GM21528 (cell line): ENCODE results near the gene GTF2H4.
"Not testable (repeated sequence)": the region's sequence is repeated elsewhere in the genome, so short reads cannot be mapped to it uniquely, and the experiment has no call there.

Experiments
- ATAC-seq: cut with Tn5 transposase; IDR thresholded peaks from one replicate; pipeline ENCODE4 v1.9.1; 2021; ENCODE audit warnings: mild to moderate bottlenecking, moderate library complexity; ENCODE audit not compliant: unreplicated experiment, low FRiP score

Gene GTF2H4

DNA sequence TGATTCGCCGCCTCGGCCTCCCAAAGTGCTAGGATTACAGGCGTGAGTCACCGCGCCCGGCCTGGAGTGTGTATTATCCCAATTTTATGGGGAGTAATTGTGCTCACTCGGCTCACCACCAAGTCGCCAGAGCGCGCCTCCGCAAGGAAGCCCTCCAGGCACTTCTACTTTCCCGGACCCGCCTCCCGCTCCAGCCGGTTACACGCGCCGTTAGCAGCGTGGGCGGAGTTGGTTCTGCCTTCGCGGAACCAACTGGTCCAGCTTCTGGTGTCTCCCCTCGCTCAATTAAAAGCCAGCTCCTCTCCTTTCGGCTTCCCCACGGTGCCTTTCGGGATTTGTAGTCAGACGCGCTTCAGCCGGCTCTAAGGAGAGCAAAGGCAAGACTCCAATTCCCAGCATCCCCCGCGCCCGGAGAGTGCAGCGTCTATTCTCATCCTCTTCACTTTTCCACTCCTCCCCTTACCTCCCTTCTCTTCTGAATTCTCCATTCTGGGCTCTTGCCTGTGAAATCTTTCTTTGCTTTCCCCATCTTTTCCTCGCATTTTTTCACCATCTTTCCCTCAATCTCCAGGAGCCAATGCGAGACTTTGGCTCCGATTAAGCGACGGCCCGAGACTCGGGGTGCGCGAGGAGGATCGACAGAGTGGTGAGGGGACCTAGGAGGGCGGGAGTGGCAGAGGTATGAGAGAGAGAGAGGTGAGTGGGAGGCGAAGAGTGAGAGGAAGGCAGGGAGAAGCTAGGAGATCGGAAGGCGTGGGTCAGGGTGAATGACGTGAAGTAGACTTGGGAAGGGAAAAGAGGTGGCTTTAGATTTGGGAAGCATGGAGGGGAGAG is at the start of gene GTF2H4:
Gene GTF2H4, plus strand, starts transcription at position 450 of the 834 bp plus-strand sequence.
- ATAC-seq, result peak; percentile 81

DNA sequence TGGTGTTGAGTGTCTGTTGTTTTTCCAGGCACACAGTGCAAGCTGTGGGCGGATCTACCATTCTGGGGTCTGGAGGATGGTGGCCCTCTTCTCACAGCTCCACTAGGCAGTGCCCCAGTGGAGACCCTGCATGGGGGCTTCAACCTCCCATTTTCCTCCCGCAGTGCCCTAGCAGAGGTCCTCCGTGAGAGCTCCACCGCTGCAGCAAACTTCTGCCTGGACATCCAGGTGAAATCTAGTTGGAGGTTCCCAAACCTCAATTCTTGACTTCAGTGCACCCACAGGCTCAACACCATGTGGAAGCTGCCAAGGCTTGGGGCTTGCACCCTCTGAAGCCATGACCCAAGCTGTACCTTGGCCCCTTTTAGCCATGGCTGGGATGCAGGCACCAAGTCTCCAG is 48.3 kb upstream of the GTF2H4 start:
- not testable (repeated sequence) for ATAC-seq

DNA sequence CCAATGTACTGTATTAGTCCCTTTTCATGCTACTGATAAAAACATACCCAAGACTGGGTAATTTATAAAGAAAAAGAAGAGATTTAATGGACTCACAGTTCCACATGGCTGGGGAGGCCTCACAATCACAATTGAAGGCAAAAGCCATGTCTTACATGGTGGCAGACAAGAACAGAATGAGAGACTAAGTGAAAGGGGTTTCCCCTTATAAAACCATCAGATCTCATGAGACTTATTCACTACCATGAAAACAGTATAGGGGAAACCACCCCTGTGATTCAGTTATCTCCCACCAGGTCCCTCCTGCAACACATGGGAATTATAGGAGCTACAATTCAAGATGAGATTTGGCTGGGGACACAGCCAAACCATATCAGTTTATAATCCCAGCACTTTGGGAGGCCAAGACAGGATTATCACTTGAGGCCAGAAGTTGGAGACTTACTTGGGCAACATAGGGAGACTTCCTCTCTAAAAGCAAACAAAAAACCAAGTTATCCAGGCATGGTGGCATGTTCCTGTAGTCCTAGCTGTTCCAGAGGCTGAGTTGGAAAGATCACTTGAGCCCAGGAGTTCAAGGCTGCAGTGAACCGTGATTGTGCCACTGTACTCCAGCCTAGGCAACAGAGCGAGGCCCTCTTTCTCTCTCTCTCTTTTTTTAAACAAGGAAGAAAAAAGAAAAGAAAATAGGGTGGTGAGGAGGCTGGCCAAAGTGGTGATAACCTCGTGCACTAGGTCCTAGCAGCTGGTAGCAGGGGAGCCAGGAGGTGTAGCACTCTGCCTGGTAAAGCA is 46.6 kb upstream of the GTF2H4 start:
- no peak for ATAC-seq

DNA sequence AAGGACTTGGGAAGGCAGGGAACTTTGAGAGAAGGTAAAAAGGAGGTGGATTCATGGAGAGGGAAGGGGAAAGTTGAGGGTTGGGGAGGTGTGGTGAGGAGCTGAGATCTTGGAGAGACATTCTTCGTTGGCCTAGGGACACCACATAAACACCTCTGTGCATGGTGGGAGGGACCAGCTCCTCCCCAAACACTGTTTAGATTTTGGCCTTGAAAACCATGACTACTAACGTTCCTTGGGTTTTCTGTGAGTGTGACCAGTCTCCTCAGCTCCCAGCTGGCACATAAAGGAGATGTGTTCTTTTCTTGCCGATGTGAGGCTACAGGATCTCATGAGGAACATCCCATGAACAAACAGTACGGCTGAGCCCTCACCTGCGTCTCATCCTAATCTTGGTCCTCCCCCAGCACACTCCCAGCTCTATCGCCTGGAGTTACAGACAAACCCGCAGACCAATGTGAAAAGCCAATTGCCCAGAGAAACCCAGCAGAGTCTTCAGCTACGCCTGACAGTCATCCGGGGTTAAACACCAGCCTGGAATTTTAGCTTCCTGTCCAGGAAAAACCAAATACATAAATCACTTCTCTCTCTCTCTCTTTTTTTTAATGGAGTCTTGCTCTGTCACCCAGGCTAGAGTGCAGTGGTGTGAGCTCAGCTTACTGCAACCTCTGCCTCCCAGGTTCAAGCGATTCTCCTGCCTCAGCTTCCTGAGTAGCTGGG is 45.7 kb upstream of the GTF2H4 start:
- no peak for ATAC-seq

DNA sequence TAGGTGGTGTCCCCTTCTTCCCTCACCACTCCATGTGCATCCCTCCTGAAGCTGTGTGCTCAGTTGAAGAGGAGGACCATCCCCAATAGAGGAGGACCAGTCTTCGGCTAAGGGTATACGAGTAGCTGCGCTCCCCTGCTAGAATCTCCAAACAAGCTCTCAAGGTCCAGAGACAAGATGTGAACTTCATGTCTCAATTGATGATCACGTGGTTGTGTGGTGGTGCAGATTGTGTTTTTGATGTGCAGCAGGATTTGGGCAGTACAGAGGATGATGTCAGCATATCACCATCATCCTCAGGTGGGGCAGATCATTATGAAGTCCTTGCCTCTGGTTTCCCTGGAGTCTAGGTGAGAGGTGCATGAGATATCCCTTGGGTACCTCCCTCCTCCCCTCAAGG is 43.7 kb upstream of the GTF2H4 start:
- no peak for ATAC-seq

DNA sequence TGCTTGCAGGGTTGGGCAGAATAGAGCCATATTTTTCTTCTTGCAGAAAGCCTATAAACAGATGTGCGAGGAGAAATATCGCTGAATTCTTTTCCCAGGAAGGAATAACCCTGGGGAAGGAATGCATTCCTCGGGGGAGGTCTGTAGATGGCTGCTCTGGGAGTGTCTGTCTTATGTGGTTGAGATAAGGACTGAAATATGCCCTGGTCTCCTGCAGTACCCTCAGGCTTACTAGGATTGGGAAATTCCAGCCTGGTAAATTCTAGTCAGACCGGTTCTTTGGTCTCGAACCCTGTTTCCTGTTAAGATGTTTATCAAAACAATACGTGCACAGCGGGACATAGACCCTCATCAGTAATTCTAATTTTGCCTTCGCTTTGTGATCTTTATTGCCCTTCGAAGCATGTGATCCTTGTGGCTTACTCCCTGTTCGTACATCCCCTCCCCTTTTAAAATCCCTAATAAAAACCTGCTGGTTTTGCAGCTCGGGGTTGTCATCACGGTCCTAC is 38.7 kb upstream of the GTF2H4 start:
- not testable (repeated sequence) for ATAC-seq

DNA sequence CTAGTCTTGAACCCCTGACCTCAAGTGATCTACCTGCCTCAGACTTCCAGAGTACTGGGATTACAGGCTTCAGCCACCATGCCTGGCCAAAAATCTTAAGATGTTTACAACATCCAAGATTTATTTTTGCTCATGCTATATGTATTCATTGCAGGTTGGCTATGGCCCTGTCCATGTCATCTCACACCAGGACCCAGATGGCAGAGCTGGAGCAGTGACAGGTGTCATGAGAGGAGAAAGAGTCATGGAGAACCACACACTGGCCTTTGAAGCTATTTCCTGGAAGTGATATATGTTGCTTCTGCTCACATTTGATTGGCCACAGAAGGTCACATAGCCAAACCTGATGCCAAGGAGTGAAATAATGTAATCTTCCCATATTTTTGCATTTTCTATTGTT is 37.5 kb upstream of the GTF2H4 start:
- ATAC-seq, result no peak

DNA sequence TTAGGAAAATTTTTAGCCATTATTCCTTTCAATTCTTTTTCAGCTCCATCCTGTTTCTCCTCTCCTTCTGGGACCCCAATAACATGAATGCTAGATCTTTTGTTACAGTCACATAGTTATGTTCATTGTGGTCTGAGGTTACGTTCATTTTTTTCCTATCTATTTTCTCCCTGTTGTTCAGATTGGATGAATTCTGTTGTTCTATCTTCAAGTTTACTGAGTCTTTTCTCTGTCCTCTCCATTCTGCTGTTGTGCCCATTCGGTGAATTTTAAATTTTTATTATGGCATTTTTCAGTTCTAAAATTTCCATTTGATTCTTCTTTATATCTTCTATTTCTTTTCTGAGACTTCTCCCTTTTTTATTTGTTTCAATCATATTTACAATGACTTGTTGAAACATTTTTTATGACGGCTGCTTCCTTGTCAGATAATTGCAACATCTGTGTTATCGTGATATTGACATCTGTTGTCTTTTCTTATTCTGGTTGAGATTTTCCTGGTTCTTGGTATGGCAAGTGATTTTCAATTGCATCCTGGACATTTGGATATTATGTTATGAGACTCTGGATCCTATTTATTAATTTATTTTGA is 36.3 kb upstream of the GTF2H4 start:
- no peak for ATAC-seq

DNA sequence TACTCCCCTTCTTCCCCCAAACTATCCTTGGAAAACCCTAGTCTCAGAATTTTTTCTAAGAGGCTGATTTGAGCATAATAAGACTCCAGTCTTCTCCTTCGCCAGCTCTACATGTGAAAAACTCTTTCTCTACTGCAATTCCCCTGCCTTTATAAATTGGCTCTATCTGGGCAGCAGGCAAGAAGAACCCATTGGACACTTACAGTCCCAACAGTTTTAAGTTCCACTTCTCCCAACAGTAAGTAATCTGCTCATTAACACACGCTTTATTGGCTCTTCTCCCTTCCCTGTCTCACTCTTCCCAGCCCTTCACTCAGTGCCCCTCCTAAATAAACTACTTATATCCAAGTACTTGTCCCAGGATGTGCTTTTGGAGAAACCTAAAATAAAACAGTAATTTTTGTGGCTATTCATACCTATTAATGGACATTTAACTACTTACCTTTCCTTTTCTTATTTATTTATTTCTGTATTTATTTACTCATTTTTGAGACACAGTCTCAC is 34.8 kb upstream of the GTF2H4 start:
- no peak for ATAC-seq

DNA sequence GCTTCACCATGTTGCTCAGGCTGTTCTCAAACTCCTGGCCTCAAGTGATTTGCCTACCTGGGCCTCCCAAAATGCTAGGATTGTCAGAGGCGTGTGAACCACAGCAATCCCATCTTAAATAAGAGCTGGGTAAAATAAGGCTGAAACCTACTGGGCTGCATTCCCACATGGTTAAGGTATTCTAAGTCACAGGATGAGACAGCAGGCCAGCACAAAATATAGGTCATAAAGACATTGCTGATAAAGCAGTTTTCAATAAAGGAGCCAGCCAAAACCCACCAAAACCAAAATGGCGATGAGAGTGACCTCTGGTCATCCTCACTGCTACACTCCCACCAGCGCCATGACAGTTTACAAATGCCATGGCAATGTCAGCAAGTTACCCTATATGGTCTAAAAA is 34.2 kb upstream of the GTF2H4 start:
- not testable (repeated sequence) for ATAC-seq

DNA sequence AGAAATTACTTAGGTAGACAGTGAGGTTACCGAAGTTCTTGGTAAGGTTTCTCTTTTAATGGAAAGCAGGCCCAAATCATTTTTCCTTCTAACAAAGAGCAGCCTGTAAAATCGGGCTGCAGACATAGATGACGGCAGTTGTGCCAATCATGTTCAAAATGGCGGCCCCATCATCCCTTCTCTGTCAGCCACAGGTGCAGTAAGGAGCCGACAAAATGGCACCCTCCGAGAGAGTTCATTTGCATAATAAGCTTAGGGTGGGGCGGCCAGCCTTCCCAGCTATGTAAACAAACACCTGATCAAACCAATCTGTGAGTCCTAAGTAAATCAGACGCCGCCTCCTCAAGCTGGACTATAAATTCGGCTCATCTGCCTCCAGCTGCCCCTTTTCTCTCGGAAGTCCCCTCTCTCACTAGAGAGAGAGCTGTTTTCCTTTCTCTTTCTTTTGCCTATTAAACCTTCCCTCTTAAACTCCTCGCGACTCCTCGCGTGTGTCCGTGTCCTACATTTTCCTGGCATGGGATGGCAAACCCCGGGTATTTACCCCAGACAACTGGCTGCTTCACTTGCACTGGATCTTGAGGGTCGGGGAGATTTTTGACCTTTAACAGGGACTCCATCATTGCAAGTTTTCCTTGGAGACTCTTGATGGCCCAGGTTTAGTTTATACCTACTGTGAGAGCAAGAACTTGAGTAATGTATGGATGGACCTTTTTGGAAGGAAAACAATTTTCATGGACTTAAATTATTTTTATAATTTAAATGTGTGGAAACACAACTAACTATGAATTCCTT is 32.6 kb upstream of the GTF2H4 start:
- no peak for ATAC-seq

DNA sequence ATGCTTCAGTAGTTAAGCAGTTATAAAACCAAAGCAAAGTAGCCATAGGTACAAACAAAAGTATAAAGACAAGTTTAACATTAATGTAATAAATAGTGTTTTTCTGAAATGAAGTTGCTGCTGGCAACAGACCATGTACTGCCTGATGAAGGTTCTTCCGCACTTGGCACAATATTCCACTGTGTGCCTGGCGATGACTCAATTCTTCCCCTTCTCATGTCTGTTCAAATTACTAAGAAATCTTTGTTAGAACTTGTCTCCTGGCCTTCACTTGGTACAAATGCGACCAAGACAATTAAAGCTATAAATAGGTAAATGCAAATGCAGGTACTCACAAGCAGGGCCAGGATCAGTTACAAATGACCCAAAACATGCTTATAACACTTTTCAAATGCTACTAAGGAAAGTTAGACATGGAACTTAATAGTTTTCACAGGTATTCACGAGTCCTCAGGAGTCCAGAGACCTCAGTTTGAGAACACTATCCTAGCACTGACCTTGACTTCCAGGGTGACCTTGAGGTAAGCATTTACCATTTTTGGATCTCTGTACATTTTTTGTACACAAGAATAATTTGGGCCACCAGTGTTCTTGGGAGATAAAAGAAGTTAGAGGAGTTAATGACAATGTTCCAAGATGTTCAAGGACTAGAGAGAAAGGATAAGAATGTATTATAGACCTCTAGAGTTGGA is 31.8 kb upstream of the GTF2H4 start:
- ATAC-seq, result no peak

DNA sequence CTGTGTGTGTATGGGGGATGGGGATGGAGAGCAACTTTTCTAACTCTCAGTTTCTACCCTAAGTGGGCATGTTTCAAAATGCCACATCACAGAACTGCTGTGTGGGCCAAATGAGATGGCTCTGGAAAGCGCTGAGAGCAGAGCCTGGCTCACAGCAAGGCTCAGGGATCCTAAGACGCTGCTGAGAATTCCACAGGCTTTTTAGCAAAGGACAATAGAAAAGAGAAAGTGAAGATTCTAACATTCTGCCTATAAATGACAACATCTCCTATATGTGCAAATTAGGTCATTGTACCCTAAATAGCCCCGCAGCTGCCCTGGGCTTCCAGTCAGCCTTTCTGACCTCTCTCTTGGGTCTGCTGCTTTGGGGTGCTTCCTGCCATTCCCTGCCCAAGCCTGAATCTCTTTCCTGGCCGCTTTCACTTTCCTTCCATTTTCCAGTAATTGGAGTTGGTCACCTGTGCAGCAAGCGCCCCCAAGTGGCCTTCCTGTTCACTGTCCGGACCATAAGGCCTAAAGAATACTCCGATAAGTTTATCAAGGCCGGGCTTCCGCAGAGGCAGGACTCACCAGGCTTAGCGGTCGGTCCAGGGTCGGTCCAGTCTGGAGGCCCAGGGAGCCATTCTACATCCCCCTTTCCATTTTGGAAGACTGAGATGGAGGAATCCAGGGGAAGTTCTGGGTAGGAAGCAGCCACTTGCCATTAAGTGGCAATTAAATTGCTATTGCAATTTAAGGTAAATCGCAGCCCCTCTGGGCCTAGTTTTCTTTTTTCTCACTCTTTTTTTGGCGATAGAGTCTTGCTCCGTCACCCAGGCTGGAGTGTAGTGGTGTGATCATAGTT is 30.4 kb upstream of the GTF2H4 start:
- ATAC-seq, result no peak

DNA sequence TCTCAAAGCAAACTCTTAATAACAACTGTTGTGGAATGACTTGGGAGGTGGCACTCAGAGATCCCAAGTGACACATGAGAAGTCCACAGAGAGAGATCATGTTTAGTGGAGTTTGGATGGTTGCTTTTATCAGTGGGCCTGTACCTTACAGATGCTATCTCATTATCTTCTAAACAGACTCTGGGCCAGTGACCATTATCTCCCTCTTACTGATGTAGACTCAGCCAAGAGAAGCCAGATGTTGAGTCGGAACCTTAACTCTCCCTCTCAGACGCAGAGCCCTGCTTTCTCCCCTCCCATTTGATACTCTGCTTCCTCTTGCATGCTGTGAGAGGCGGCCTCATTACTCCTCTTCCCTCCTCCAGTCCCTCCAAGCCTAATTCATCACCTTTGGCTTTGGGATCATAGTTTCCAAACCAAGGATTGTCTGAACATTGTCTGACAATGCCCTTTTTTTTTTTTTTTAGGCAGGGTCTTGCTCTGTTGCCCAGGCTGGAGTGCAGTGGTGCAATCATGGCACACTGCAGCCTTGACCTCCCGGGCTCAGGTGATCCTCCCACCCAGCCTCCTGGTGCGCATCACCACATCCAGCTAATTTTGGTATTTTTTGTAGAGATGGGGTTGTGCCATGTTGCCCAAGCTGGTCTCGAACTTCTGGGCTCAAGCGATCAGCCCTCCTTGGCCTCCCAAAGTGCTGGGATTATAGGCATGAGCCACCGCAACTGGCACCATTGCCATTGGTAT is 28.2 kb upstream of the GTF2H4 start:
- no peak for ATAC-seq

DNA sequence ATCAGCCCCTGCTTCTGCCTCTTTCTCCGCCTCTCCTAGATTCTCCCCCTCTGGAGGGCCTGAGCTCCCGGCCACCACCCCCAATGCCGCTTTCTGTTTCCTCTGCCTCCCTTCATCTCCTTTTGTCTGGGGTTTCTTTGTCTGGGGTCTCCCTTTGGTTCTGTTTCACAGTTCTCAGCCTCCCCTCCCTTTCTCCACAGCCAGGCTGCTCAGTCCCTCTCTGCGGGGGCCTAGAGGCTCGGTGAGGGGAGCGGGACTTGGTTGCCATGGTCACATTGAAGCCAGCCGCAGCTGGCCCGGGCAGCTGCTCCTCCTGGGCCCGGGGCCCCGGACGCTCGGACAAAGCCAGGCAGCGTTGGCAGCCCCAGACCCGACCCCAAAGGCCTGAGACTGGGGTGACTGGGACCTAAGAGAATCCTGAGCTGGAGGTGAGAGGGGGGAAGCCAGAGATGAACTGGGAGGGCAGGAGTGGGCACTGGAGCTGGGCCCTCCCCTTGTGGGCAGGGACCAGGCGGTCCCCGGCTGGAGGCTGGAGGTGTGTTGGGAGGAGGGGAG is 27.2 kb upstream of the GTF2H4 start:
- no peak for ATAC-seq

DNA sequence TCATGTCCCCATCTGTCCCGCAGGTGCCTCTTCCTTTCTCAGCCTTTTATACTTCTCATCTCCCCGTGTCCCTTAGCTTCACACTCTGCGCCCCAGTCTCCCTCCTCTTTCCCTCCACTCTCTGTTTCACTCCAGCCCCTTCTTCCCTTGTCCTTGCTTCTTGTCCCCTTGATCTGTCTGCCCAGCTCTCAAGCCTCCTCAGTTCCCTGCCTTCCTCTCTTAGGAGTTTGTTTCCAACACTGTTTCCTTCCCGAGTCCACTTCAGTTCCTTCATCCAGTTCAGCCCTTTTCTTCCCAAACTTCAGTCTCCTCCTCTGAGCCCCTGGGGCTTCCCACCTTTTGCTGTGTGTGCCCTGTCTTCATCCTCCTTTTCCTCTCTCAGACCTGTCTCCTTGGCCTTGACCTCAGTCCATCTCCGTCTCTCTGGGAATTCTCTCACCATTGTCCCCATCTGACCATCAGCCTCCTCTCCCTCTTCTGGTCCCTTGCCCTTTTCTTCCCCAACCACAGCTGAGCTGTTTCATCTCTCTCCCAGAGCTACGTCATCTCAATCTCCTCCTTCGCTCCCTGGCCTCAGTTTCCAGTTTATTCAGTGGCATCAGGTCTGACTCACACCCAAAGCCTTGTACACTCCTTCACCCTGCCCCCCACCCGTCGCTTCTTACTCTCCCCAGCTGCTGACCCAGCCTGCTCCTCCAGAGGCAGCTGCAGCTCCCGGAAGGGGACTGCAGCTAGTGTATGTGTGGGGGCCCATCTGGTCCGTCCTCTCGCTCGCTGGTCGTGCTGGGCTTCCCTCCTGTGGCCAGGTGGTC is 26.4 kb upstream of the GTF2H4 start:
- ATAC-seq, result no peak
